DND-41 (cell line): Measurements from ENCODE around the gene MT4.

ENCODE experiments used
- EZH2 ChIP-seq: IDR thresholded peaks from 3 replicates; pipeline ENCODE4 v1.6.1; 2012; ENCODE audit warnings: borderline replicate concordance, low read depth, mild to moderate bottlenecking, moderate library complexity, low read length, inconsistent platforms; ENCODE audit not compliant: severe bottlenecking
- TF ChIP-seq, protein P1 (sequence below): IDR thresholded peaks from 2 replicates; pipeline ENCODE4 v1.5.1; 2012; ENCODE audit warnings: borderline replicate concordance, low read length, moderate library complexity, mild to moderate bottlenecking; ENCODE audit not compliant: poor library complexity, severe bottlenecking; ENCODE audit errors: extremely low read depth

DNA sequence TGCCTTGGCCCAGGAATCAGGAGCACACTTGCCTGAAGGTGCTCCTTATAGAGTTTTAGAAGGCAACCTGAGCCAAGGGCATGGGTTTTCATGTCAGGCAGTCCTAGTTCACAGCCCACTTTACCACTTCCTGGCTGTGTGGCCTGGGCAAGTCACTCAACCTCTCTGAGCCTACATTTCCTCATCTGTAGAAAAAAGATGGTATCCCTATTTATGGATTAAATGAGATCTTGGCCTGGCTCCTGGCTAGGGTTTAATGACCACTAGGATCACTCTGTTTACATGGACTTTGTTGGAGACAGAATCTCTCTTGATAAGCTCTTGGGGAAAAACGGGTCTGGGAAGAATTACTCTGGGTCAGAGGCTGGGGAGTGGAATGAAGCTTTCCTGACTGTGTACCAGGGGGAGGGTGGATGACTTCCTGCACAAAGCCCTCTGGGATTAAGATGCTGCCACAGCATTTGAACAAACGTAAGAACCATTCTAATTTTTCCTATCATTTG is 45.8 kb downstream of the MT4 start:
- TF ChIP-seq, protein P1, sequence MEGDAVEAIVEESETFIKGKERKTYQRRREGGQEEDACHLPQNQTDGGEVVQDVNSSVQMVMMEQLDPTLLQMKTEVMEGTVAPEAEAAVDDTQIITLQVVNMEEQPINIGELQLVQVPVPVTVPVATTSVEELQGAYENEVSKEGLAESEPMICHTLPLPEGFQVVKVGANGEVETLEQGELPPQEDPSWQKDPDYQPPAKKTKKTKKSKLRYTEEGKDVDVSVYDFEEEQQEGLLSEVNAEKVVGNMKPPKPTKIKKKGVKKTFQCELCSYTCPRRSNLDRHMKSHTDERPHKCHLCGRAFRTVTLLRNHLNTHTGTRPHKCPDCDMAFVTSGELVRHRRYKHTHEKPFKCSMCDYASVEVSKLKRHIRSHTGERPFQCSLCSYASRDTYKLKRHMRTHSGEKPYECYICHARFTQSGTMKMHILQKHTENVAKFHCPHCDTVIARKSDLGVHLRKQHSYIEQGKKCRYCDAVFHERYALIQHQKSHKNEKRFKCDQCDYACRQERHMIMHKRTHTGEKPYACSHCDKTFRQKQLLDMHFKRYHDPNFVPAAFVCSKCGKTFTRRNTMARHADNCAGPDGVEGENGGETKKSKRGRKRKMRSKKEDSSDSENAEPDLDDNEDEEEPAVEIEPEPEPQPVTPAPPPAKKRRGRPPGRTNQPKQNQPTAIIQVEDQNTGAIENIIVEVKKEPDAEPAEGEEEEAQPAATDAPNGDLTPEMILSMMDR = no peak
- no peak for TF ChIP-seq EZH2
